ENCODE data around the gene ZNF384. TPM values are rescaled to one million over a fixed set of nuclear protein-coding genes. Genes with fewer than 3 reads are reported as not detected.

ZNF384 gene
- total RNA-seq, 2 donors from 2014 or later, result 36.8 to 45.3 TPM

DNA sequence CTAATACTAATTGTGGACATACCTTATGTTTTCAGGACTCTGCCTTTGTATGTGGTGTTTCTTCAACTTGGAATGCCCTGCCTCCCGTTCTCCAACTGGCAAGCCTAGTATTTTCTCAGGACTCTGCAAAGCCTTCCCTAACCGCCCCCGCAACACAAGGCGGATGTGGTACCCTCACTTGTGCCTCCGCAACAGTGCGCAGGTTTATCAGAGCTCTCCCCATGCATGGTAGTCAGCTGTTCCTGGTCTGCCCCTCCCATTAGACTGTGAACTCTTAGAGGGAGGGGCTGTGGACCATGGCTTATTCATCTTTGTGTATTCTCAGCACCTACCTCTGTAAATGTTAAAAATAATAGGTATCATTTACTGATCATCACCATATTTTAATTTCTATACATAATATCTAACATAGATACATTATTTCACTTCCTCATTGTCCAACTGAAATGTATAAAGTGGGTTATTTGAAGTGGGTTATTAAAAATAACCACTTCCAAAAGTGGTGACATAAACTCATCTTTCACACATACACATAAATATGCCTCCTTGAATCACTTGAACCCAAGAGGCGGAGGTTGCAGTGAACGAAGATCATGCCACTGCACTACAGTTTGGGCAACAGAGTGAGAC, 62.4 kb downstream of the ZNF384 start:
- no peaks in the 10 kb centered on the region for H3K36me3 ChIP-seq
- H3K4me3 ChIP-seq, result no peak overlapping the region
- ATAC-seq (ENCODE audit: insufficient number of reproducible peaks, low FRiP score, low read depth) (no peak), DNase-seq (ENCODE audit: low spot score) (no peak)
- H3K27me3 ChIP-seq (replicated peaks; ENCODE audit: insufficient read depth), result no peaks in the 10 kb centered on the region
- no peaks in the 10 kb centered on the region for H3K9me3 ChIP-seq
- no peak overlapping the region for H3K27ac ChIP-seq
- no peaks in the 10 kb centered on the region for H3K4me1 ChIP-seq (ENCODE audit: control insufficient read depth in 1 of 2, low read depth in 2 of 2)
- TF ChIP-seq, protein P1, sequence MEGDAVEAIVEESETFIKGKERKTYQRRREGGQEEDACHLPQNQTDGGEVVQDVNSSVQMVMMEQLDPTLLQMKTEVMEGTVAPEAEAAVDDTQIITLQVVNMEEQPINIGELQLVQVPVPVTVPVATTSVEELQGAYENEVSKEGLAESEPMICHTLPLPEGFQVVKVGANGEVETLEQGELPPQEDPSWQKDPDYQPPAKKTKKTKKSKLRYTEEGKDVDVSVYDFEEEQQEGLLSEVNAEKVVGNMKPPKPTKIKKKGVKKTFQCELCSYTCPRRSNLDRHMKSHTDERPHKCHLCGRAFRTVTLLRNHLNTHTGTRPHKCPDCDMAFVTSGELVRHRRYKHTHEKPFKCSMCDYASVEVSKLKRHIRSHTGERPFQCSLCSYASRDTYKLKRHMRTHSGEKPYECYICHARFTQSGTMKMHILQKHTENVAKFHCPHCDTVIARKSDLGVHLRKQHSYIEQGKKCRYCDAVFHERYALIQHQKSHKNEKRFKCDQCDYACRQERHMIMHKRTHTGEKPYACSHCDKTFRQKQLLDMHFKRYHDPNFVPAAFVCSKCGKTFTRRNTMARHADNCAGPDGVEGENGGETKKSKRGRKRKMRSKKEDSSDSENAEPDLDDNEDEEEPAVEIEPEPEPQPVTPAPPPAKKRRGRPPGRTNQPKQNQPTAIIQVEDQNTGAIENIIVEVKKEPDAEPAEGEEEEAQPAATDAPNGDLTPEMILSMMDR (IDR thresholded peaks at IDR 0.05), result no peak

DNA sequence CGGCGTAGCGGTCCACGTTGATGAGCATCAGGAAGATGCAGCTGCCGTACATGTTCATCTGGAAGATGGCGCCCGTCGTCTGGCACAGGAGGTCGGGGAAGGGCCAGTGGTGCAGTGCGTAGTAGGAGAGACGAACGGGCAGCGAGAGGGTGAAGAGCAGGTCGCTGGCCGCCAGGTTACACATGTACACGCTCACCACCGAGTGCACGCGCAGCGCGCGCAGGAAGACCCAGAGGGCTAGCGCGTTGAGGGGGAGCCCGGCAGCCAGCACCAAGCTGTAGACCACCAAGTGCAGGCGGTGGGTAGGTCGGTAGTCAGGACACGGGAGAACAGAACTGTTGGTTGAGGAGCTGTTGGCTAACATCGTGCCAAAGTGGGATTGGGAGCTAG, 68.3 kb downstream of the ZNF384 start:
- ATAC-seq (ENCODE audit: insufficient number of reproducible peaks, low FRiP score, low read depth) (no peak), DNase-seq (ENCODE audit: low spot score) (no peak)
- Histone ChIP-seq H3K9me3 (no peaks in the 10 kb centered on the region), H3K27ac (no peak overlapping the region), H3K36me3 (no peaks in the 10 kb centered on the region), H3K27me3 (replicated peaks; ENCODE audit: insufficient read depth) (no peaks in the 10 kb centered on the region), H3K4me3 (peak overlapping the region; percentile 60), H3K4me1 (ENCODE audit: control insufficient read depth in 1 of 2, low read depth in 2 of 2) (peaks cover 5 to 7% of the 10 kb centered on the region in 2 donors)
- TF ChIP-seq, protein P1 (IDR thresholded peaks at IDR 0.05), result no peak

DNA sequence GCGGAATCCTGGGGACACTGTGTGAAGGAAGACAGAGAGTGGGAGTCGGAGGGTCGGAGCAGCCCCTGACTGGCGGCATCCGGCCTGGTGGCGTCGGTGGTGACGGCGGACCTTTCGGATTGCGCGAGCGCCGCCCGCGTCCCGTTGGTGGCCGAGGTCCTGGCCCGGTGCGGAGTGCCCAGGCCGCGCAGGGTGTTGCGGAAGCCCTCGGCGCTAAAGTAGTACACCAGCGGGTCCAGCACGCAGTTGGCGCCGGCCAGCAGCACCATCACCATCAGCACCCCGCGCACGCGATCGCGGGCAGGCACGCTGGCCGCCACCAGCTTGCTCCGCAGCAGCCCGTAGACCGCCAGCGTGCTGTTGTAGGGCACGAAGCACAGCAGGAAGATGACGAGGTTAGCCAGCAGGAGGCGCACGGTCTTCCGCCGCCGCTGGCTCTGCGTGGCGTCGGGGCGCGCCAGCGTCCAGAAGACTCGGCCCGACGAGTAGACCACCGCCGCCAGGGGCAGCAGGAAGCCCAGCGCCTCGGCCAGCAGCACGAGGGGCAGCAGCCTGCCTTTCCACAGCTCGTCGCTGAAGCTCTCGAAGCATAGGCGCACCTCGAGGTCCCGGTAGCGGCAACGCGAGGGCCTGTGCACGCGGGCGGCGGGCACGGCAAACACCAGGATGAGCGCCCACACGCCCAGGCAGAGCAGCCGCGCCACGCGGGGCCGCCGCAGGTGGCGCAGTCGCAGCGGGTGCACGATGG, 68.9 kb downstream of the ZNF384 start:
- TF ChIP-seq, protein P1 (IDR thresholded peaks at IDR 0.05), result peak; percentile 55
- Histone ChIP-seq H3K27me3 (replicated peaks; ENCODE audit: insufficient read depth) (no peaks in the 10 kb centered on the region), H3K4me3 (peak overlapping the region; percentile 60), H3K4me1 (ENCODE audit: control insufficient read depth in 1 of 2, low read depth in 2 of 2) (peaks cover 5 to 7% of the 10 kb centered on the region in 2 donors), H3K27ac (no peak overlapping the region), H3K36me3 (no peaks in the 10 kb centered on the region), H3K9me3 (no peaks in the 10 kb centered on the region)
- no peak for ATAC-seq (ENCODE audit: insufficient number of reproducible peaks, low FRiP score, low read depth)
- no peak for DNase-seq (ENCODE audit: low spot score)

DNA sequence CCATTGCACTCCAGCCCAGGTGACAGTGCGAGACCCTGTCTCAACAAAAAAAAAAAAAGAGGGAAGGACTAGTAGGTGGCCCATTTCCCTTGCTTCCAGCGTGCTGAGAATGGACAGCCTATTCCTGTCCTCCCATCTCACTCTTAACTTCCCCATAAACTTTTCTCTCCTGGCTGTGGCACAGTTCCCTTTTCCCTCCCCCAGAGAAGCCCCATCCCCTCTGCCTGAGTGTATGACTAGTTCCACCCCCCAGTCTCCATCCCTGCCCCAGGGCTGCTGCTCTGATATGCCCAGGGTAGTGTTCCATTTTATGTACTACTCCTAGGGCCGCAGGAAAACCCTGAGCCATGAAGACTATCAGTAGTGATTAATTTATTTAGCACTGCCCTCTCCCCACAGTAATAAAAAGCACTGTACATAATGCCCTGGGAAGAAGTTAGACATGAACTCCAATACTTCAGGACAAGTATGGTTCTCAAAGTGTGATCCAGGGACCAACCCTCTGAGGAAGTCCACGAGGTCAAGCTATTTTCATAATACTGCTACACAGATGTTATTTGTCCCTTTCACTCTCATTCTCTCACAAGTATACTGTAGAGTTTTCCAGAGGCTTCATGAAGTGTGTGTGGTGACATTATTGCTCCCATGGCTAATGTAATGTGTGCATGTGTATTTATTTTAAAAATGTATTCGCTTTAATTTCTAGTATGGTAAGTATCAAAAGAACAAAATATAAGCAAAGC, 70.5 kb downstream of the ZNF384 start:
- DNase-seq (ENCODE audit: low spot score), result no peak
- Histone ChIP-seq H3K36me3 (no peaks in the 10 kb centered on the region), H3K27ac (no peak overlapping the region), H3K4me1 (ENCODE audit: control insufficient read depth in 1 of 2, low read depth in 2 of 2) (peaks cover 8 to 18% of the 10 kb centered on the region in 2 donors), H3K27me3 (replicated peaks; ENCODE audit: insufficient read depth) (no peaks in the 10 kb centered on the region), H3K4me3 (no peak overlapping the region), H3K9me3 (no peaks in the 10 kb centered on the region)
- ATAC-seq (ENCODE audit: insufficient number of reproducible peaks, low FRiP score, low read depth), result no peak
- TF ChIP-seq, protein P1 (IDR thresholded peaks at IDR 0.05), result no peak

Other genes starting within 250 kb of the ZNF384 start
- gene CD27, start 244.4 kb downstream of the ZNF384 start, total RNA-seq, result 1 to 10 TPM; 1.6 to 4.7 TPM
- gene TAPBPL, start 237.3 kb downstream of the ZNF384 start, total RNA-seq, result 10 to 100 TPM; 23.7 to 37.5 TPM
- 10 to 100 TPM; 24.4 to 29.9 TPM for gene VAMP1, start 218.7 kb downstream of the ZNF384 start, total RNA-seq
- 10 to 100 TPM; 40.6 to 51.7 TPM for gene MRPL51, start 196.1 kb downstream of the ZNF384 start, total RNA-seq
- 10 to 100 TPM; 19.9 to 26.7 TPM for gene NCAPD2, start 195.3 kb downstream of the ZNF384 start, total RNA-seq
- 1,000 to 10,000 TPM; 1,700 to 2,744 TPM for gene GAPDH, start 154.9 kb downstream of the ZNF384 start, total RNA-seq
- 10 to 100 TPM; 36.2 to 68.6 TPM for gene IFFO1, start 133.3 kb downstream of the ZNF384 start, total RNA-seq
- gene NOP2, start 121.1 kb downstream of the ZNF384 start, total RNA-seq, result 10 to 100 TPM; 41.2 to 83.0 TPM
- 100 to 1,000 TPM; 193 to 205 TPM for gene CHD4, start 82.0 kb downstream of the ZNF384 start, total RNA-seq
- 1 to 10 TPM; 4.8 to 6.8 TPM for gene LPAR5, start 53.4 kb downstream of the ZNF384 start, total RNA-seq
- gene ACRBP, start 41.9 kb downstream of the ZNF384 start, total RNA-seq, result 1 to 10 TPM; 5.1 to 9.1 TPM
- 10 to 100 TPM; 21.8 to 36.9 TPM for gene ING4, start 26.3 kb downstream of the ZNF384 start, total RNA-seq
- gene PIANP, start 11.4 kb upstream of the ZNF384 start, total RNA-seq, result 1 to 10 TPM; 3.1 to 4.2 TPM
- gene COPS7A, start 34.7 kb upstream of the ZNF384 start, total RNA-seq, result 10 to 100 TPM; 69.9 to 78.2 TPM
- 100 to 1,000 TPM; 129 to 179 TPM for gene MLF2, start 63.8 kb upstream of the ZNF384 start, total RNA-seq
- gene PTMS, start 77.0 kb upstream of the ZNF384 start, total RNA-seq, result 100 to 1,000 TPM; 168 to 186 TPM
- gene LAG3, start 83.1 kb upstream of the ZNF384 start, total RNA-seq, result 1 to 10 TPM in 1 of 2 donors, under 1 TPM in 1; 0.95 to 1.5 TPM
- gene CD4, start 100.2 kb upstream of the ZNF384 start, total RNA-seq, result 10 to 100 TPM; 22.3 to 25.0 TPM
- 1 to 10 TPM; 1.1 to 3.1 TPM for gene GPR162, start 132.4 kb upstream of the ZNF384 start, total RNA-seq
- gene P3H3, start 139.0 kb upstream of the ZNF384 start, total RNA-seq, result 10 to 100 TPM; 66.1 to 77.7 TPM
- gene GNB3, start 151.6 kb upstream of the ZNF384 start, total RNA-seq, result 10 to 100 TPM in 1 of 2 donors, 1 to 10 TPM in 1; 9.3 to 16.6 TPM
- gene CDCA3, start 161.9 kb upstream of the ZNF384 start, total RNA-seq, result 1 to 10 TPM; 1.8 to 1.9 TPM
- gene USP5, start 162.8 kb upstream of the ZNF384 start, total RNA-seq, result 10 to 100 TPM; 54.3 to 62.7 TPM
- 100 to 1,000 TPM; 287 to 322 TPM for gene TPI1, start 178.2 kb upstream of the ZNF384 start, total RNA-seq
- 10 to 100 TPM in 1 of 2 donors, 1 to 10 TPM in 1; 9.2 to 19.1 TPM for gene SPSB2, start 183.9 kb upstream of the ZNF384 start, total RNA-seq
- gene LRRC23, start 215.4 kb upstream of the ZNF384 start, total RNA-seq, result 1 to 10 TPM; 8.5 TPM
- gene ENO2, start 225.2 kb upstream of the ZNF384 start, total RNA-seq, result 10 to 100 TPM; 53.6 to 57.9 TPM
- gene ATN1, start 238.6 kb upstream of the ZNF384 start, total RNA-seq, result 100 to 1,000 TPM; 109 to 163 TPM

All from thoracic aorta (tissue), 2 donors.